Epidermal melanocyte (primary cell): ENCODE results near the gene RCVRN.

Experiments used
- DNase-seq: peaks from one replicate; pipeline ENCODE4 v3.0.0; 2011; ENCODE audit warnings: low spot score; ENCODE audit not compliant: insufficient read length

RCVRN gene

GRCh38 chr17:9898812-9899211 lies 6.3 kb downstream of the RCVRN start:
- DNase-seq: no peak

- DNase-seq: no peak
These were observed 7.6 kb downstream of the RCVRN start for GRCh38 chr17:9897372-9897968.

GRCh38 chr17:9895923-9896322 lies 9.1 kb downstream of the RCVRN start:
- DNase-seq: no peak

GRCh38 chr17:9894231-9894630 lies 10.8 kb downstream of the RCVRN start:
- DNase-seq: no peak

- DNase-seq: no peak
These were observed 11.6 kb downstream of the RCVRN start for GRCh38 chr17:9893411-9894012.

GRCh38 chr17:9890124-9890523 lies 14.9 kb downstream of the RCVRN start:
- DNase-seq: no peak

- DNase-seq: no peak
These were observed 17.6 kb downstream of the RCVRN start for GRCh38 chr17:9887508-9887907.

GRCh38 chr17:9886141-9886930 lies 18.7 kb downstream of the RCVRN start:
- DNase-seq: no peak

- no peak for DNase-seq
These were observed 21.6 kb downstream of the RCVRN start for GRCh38 chr17:9883451-9883850.

- no peak for DNase-seq
These were observed 24.5 kb downstream of the RCVRN start for GRCh38 chr17:9880582-9880999.

GRCh38 chr17:9878786-9879525 lies 26.1 kb downstream of the RCVRN start:
- DNase-seq: no peak

- DNase-seq: no peak
These were observed 26.7 kb downstream of the RCVRN start for GRCh38 chr17:9878356-9878755.

- no peak for DNase-seq
These were observed 29.6 kb downstream of the RCVRN start for GRCh38 chr17:9875441-9875840.

GRCh38 chr17:9874722-9875121 lies 30.3 kb downstream of the RCVRN start:
- no peak for DNase-seq

- DNase-seq: no peak
These were observed 32.2 kb downstream of the RCVRN start for GRCh38 chr17:9872852-9873251.

GRCh38 chr17:9868552-9868951 lies 36.5 kb downstream of the RCVRN start:
- DNase-seq: no peak

GRCh38 chr17:9865586-9865985 lies 39.5 kb downstream of the RCVRN start:
- DNase-seq: no peak

GRCh38 chr17:9862949-9863348 lies 42.1 kb downstream of the RCVRN start:
- DNase-seq: no peak

- no peak for DNase-seq
These were observed 42.9 kb downstream of the RCVRN start for GRCh38 chr17:9862220-9862619.

- no peak for DNase-seq
These were observed 44.2 kb downstream of the RCVRN start for GRCh38 chr17:9860851-9861250.

GRCh38 chr17:9859781-9860180 lies 45.3 kb downstream of the RCVRN start:
- no peak for DNase-seq

GRCh38 chr17:9855036-9855435 lies 50.0 kb downstream of the RCVRN start:
- no peak for DNase-seq
